Activated CD4-positive, alpha-beta T cell treated with anti-CD3 and anti-CD28 coated beads, Interleukin-2, amount 50 U/mL, for 48 hours (primary cell): ENCODE results near the gene RIPOR3.
"Not testable (repeated sequence)": the region's sequence is repeated elsewhere in the genome, so short reads cannot be mapped to it uniquely, and the experiment has no call there.

Source experiments
- DNase-seq, 2 experiments: peaks; one replicate each; pipeline ENCODE4 v3.0.0-alpha.2; 2020

Gene RIPOR3

GRCh38 chr20:50704514-50704913 lies 13.2 kb upstream of the RIPOR3 start:
- DNase-seq: no peak

GRCh38 chr20:50703651-50704438 lies 12.5 kb upstream of the RIPOR3 start:
- not testable (repeated sequence) for DNase-seq

GRCh38 chr20:50701041-50701963 lies 10.0 kb upstream of the RIPOR3 start:
- DNase-seq: no peak

- no peak for DNase-seq
Measured at GRCh38 chr20:50699688-50700087, 8.3 kb upstream of the RIPOR3 start.

- DNase-seq: not testable (repeated sequence)
Measured at GRCh38 chr20:50698255-50698654, 6.9 kb upstream of the RIPOR3 start.

- no peak for DNase-seq
Measured at GRCh38 chr20:50695135-50695872, 4.0 kb upstream of the RIPOR3 start.

GRCh38 chr20:50694379-50695134 lies 3.2 kb upstream of the RIPOR3 start:
- DNase-seq: no peak

GRCh38 chr20:50693001-50693400 lies 1.7 kb upstream of the RIPOR3 start:
- DNase-seq: no peak

- DNase-seq: no peak
Measured at GRCh38 chr20:50692552-50692933, 1.2 kb upstream of the RIPOR3 start.

- no peak for DNase-seq
Measured at GRCh38 chr20:50691573-50692551, 520 bp upstream of the RIPOR3 start.

GRCh38 chr20:50689864-50690649 lies 1.3 kb downstream of the RIPOR3 start:
- no peak for DNase-seq

GRCh38 chr20:50688256-50688975 lies 2.9 kb downstream of the RIPOR3 start:
- DNase-seq: no peak

- DNase-seq: no peak
Measured at GRCh38 chr20:50686821-50687220, 4.5 kb downstream of the RIPOR3 start.

GRCh38 chr20:50683570-50683969 lies 7.8 kb downstream of the RIPOR3 start:
- DNase-seq: no peak

- no peak for DNase-seq
Measured at GRCh38 chr20:50682947-50683530, 8.3 kb downstream of the RIPOR3 start.

GRCh38 chr20:50682065-50682464 lies 9.3 kb downstream of the RIPOR3 start:
- DNase-seq: no peak

- DNase-seq: no peak
Measured at GRCh38 chr20:50681359-50682064, 9.8 kb downstream of the RIPOR3 start.
